ENCODE results near the gene TGM2.

DNA sequence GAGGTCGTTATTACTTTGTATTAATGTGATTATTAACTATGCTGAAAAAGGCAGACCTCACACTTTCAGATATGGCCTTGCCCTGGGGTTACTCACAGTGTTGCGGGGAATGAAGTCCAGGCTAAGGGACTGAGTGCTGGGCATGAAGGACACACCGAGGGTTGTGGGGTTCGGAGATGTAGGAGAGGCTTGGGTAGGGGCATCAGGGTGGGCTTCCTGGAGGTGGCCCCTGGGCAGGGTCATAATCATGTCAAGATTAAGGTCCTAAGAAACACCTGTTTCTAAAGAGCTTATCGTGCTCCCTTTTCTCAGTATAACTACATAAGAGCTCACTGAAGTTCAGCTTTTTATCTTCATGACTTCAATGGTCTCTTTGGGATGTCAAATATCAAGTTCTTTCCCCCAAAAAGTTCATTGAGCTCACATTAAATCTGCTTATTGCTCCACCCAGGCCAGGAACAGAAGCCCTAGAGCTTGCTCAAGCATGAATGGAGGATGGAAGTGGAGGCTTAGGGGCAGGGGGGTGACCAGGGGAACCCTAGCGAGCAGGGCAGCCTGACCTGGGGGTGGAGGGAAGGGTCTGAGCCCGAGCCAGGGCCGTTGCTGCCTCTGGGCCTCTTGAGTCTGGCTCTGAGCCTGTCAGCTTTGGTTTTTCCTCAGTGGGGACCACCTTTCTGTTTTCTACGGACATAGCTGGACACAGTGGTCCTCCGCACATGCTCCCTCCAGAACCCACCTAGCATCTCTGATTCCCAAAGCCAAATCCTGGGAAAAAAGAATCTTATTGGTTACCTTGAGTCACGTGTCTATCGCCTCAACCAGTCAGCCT, 37.3 kb upstream of the TGM2 start:
- TF ChIP-seq, protein P1, sequence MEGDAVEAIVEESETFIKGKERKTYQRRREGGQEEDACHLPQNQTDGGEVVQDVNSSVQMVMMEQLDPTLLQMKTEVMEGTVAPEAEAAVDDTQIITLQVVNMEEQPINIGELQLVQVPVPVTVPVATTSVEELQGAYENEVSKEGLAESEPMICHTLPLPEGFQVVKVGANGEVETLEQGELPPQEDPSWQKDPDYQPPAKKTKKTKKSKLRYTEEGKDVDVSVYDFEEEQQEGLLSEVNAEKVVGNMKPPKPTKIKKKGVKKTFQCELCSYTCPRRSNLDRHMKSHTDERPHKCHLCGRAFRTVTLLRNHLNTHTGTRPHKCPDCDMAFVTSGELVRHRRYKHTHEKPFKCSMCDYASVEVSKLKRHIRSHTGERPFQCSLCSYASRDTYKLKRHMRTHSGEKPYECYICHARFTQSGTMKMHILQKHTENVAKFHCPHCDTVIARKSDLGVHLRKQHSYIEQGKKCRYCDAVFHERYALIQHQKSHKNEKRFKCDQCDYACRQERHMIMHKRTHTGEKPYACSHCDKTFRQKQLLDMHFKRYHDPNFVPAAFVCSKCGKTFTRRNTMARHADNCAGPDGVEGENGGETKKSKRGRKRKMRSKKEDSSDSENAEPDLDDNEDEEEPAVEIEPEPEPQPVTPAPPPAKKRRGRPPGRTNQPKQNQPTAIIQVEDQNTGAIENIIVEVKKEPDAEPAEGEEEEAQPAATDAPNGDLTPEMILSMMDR (IDR thresholded peaks at IDR 0.05; ENCODE audit: poor library complexity, severe bottlenecking): no peak
- no peak for TF ChIP-seq MXI1 (conservative IDR thresholded peaks at IDR 0.05; ENCODE audit: poor library complexity, severe bottlenecking)

Measured in neural cell (in vitro differentiated cells).